ENCODE data around the gene ARHGAP6. TPM values are rescaled to one million over a fixed set of nuclear protein-coding genes. Genes with fewer than 3 reads are reported as not detected.

The ARHGAP6 gene
- total and polyA plus RNA-seq, 9 donors = 14.1 to 32.9 (median 20.3) TPM

GRCh38 chrX:11285651-11286050 lies 380.1 kb downstream of the ARHGAP6 start:
- no peaks in the 10 kb centered on the region for H3K27me3 ChIP-seq
- DNase-seq = no peak
- no peaks in the 10 kb centered on the region for H3K9me3 ChIP-seq
- intact Hi-C loops (cut with DNase I) = no loop called here
- H3K27ac ChIP-seq = no peak overlapping the region
- H3K4me1 ChIP-seq (ENCODE audit: insufficient read depth) = no peaks in the 10 kb centered on the region
- 78 to 88% (median 83%) methylated on average over 3 of the region's 3 CpGs for WGBS, 3 donors
- no peak for TF ChIP-seq EP300 (IDR thresholded peaks at IDR 0.05)
- no peak overlapping the region for H3K4me3 ChIP-seq
- H3K36me3 ChIP-seq = no peaks in the 10 kb centered on the region

- no peak for TF ChIP-seq POLR2A (IDR thresholded peaks at IDR 0.05)
- no peak for TF ChIP-seq CTCF (IDR thresholded peaks at IDR 0.05)
- TF ChIP-seq EP300 (IDR thresholded peaks at IDR 0.05) = no peak
- no peak for DNase-seq
- intact Hi-C loops (cut with DNase I) = loop anchor here in 1 of 4 donors (5.0 kb wide), 1 partner anchor 1285 kb away; no protein-coding TSS in a partner anchor
- Histone ChIP-seq H3K9me3 (no peaks in the 10 kb centered on the region), H3K4me1 (ENCODE audit: insufficient read depth) (no peaks in the 10 kb centered on the region), H3K36me3 (no peaks in the 10 kb centered on the region), H3K27me3 (no peaks in the 10 kb centered on the region), H3K27ac (no peak overlapping the region), H3K4me3 (no peak overlapping the region)
- 37 to 47% (median 44%) methylated on average over 2 of the region's 2 CpGs for WGBS, 3 donors
Observed at GRCh38 chrX:11282043-11282442, 383.7 kb downstream of the ARHGAP6 start.

DNA sequence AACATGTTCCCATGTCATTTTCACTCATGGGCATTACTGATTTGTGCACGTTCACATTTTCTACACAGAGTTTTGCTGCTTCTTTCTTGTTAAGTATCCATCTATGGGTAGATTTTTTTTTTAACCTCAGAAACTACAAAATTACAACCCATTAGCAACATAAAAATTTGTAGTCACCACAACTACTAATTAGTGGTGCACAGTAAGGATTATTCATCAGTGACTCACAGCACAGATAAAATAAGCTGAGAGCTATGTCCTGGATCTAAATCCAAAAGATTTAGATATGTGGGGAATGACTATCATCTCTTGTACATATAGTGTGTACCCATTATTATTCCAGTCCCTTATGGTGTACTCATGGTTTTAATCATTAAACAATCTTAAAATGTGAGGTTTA lies 392.2 kb downstream of the ARHGAP6 start:
- no peak for TF ChIP-seq CTCF (IDR thresholded peaks at IDR 0.05)
- TF ChIP-seq POLR2A (IDR thresholded peaks at IDR 0.05) = no peak
- no peak for TF ChIP-seq EP300 (IDR thresholded peaks at IDR 0.05)
- Histone ChIP-seq H3K27ac (no peak overlapping the region), H3K36me3 (no peaks in the 10 kb centered on the region), H3K4me3 (no peak overlapping the region), H3K4me1 (ENCODE audit: insufficient read depth) (no peaks in the 10 kb centered on the region), H3K27me3 (no peaks in the 10 kb centered on the region), H3K9me3 (no peaks in the 10 kb centered on the region)
- DNase-seq = no peak
- 67 to 76% (median 71%) methylated on average over 1 of the region's 1 CpG for WGBS, 3 donors
- intact Hi-C loops (cut with DNase I) = no loop called here

DNA sequence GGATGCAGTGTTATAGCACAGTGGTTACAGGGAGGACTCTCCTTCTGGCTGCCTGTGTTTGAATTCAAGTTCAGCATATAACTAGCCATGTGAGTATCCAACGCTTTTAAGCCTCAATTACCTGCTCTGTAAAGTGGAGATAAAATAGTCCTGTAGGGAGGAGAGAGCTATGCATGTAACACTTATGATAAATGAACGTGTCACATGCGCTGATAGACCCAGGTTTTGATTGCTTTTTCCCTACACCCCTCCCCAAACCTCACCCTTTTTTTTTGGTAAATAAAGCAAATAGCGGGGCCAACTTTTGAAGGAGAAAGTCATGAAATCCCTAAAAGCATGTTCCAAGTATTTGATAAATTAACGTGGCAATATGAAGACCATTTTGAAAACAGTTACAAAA lies 392.9 kb downstream of the ARHGAP6 start:
- Histone ChIP-seq H3K4me1 (ENCODE audit: insufficient read depth) (no peaks in the 10 kb centered on the region), H3K36me3 (no peaks in the 10 kb centered on the region), H3K9me3 (no peaks in the 10 kb centered on the region), H3K27me3 (no peaks in the 10 kb centered on the region), H3K4me3 (no peak overlapping the region), H3K27ac (no peak overlapping the region)
- intact Hi-C loops (cut with DNase I) = no loop called here
- 68 to 75% (median 68%) methylated on average over 5 of the region's 5 CpGs for WGBS, 3 donors
- no peak for DNase-seq
- TF ChIP-seq POLR2A (IDR thresholded peaks at IDR 0.05) (no peak), EP300 (IDR thresholded peaks at IDR 0.05) (no peak), CTCF (IDR thresholded peaks at IDR 0.05) (no peak)

GRCh38 chrX:11272290-11272689 lies 393.4 kb downstream of the ARHGAP6 start:
- H3K27me3 ChIP-seq = no peaks in the 10 kb centered on the region

More at GRCh38 chrX:11272290-11272689, 393.4 kb downstream of the ARHGAP6 start:
- TF ChIP-seq EP300 (IDR thresholded peaks at IDR 0.05) = no peak
- TF ChIP-seq POLR2A (IDR thresholded peaks at IDR 0.05) = no peak
- no peak for TF ChIP-seq CTCF (IDR thresholded peaks at IDR 0.05)
- H3K4me3 ChIP-seq = no peak overlapping the region
- H3K27ac ChIP-seq = no peak overlapping the region
- H3K9me3 ChIP-seq = no peaks in the 10 kb centered on the region
- DNase-seq = no peak
- WGBS, 3 donors = 61 to 75% (median 74%) methylated on average over 2 of the region's 2 CpGs
- H3K36me3 ChIP-seq = no peaks in the 10 kb centered on the region
- intact Hi-C loops (cut with DNase I) = no loop called here
- no peaks in the 10 kb centered on the region for H3K4me1 ChIP-seq (ENCODE audit: insufficient read depth)

Data from ovary (tissue), 9 donors.